Astrocyte (in vitro differentiated cells and primary cell): ENCODE results near the gene METTL23. TPM values are rescaled to one million over a fixed set of nuclear protein-coding genes. Genes with fewer than 3 reads are reported as not detected.

ENCODE experiments used
- DNase-seq: peaks from one replicate; pipeline ENCODE4 v3.0.0-alpha.2; 2010; ENCODE audit warnings: low read depth
- FAIRE-seq: peaks from 2 replicates; lab custom pipeline; 2011; peaks lifted over from hg19 to GRCh38; lab: Jason Lieb, UNC
- H2AFZ ChIP-seq: 2 replicates; pipeline ENCODE4 v1.6.0; 2012; ENCODE audit warnings: low read depth, low read length, inconsistent platforms
- H3K27ac ChIP-seq: 2 replicates; pipeline ENCODE4 v1.5.1; 2011; ENCODE audit warnings: low read depth, low read length, inconsistent platforms
- H3K27me3 ChIP-seq: 2 replicates; pipeline ENCODE4 v1.6.0; 2011; ENCODE audit warnings: low read length, inconsistent platforms; ENCODE audit not compliant: insufficient read depth
- H3K36me3 ChIP-seq: 2 replicates; pipeline ENCODE4 v1.5.1; 2011; ENCODE audit warnings: low read length, inconsistent platforms; ENCODE audit not compliant: insufficient read depth
- H3K4me1 ChIP-seq: 2 replicates; pipeline ENCODE4 v1.5.1; 2011; ENCODE audit warnings: low read length, inconsistent platforms; ENCODE audit not compliant: insufficient read depth
- H3K4me2 ChIP-seq: 2 replicates; pipeline ENCODE4 v1.6.0; 2012; ENCODE audit warnings: low read length, inconsistent platforms
- H3K4me3 ChIP-seq: 2 replicates; pipeline ENCODE4 v1.5.1; 2011; ENCODE audit warnings: low read depth, mild to moderate bottlenecking, low read length, inconsistent platforms; ENCODE audit not compliant: insufficient read depth
- H3K79me2 ChIP-seq: 2 replicates; pipeline ENCODE4 v1.6.0; 2012; ENCODE audit warnings: mild to moderate bottlenecking, low read length, inconsistent platforms; ENCODE audit not compliant: insufficient read depth
- H3K9ac ChIP-seq: 2 replicates; pipeline ENCODE4 v1.6.0; 2012; ENCODE audit warnings: mild to moderate bottlenecking, low read length, inconsistent platforms
- H3K9me3 ChIP-seq: 2 replicates; pipeline ENCODE4 v1.5.1; 2012; ENCODE audit warnings: low read depth, mild to moderate bottlenecking, low read length, inconsistent platforms; ENCODE audit not compliant: insufficient read depth
- H4K20me1 ChIP-seq: 2 replicates; pipeline ENCODE4 v1.6.0; 2012; ENCODE audit warnings: low read length, inconsistent platforms; ENCODE audit not compliant: insufficient read depth
- H3K27ac Mint-ChIP-seq: one replicate; pipeline ENCODE4 v1.8.0; 2021; ENCODE audit warnings: mild to moderate bottlenecking, mixed read lengths; ENCODE audit not compliant: unreplicated experiment
- H3K27me3 Mint-ChIP-seq: one replicate; pipeline ENCODE4 v1.8.0; 2021; ENCODE audit warnings: low read depth, mixed read lengths; ENCODE audit not compliant: unreplicated experiment
- H3K36me3 Mint-ChIP-seq: one replicate; pipeline ENCODE4 v1.8.0; 2021; ENCODE audit warnings: low read depth, mixed read lengths; ENCODE audit not compliant: unreplicated experiment
- H3K4me1 Mint-ChIP-seq: one replicate; pipeline ENCODE4 v1.8.0; 2021; ENCODE audit warnings: low read depth, mixed read lengths; ENCODE audit not compliant: unreplicated experiment
- H3K4me3 Mint-ChIP-seq: one replicate; pipeline ENCODE4 v1.8.0; 2021; ENCODE audit warnings: mild to moderate bottlenecking, moderate library complexity, mixed read lengths; ENCODE audit not compliant: unreplicated experiment
- H3K9me3 Mint-ChIP-seq: one replicate; pipeline ENCODE4 v1.8.0; 2021; ENCODE audit warnings: mild to moderate bottlenecking, mixed read lengths; ENCODE audit not compliant: unreplicated experiment
- EZH2 ChIP-seq: IDR thresholded peaks from 2 replicates; pipeline ENCODE4 v1.6.1; 2012; ENCODE audit warnings: mild to moderate bottlenecking, low read length, inconsistent platforms; ENCODE audit not compliant: insufficient read depth
- total RNA-seq: library from RNA; stranded (reverse); gene quantifications from 2 replicates; pipeline ENCODE4 v1.2.1, GENCODE V29; 2021
- TF ChIP-seq, protein P1 (sequence below): IDR thresholded peaks from 2 replicates; pipeline ENCODE4 v1.5.1; 2011; ENCODE audit warnings: low read depth, mild to moderate bottlenecking, inconsistent platforms, low read length, moderate library complexity; ENCODE audit not compliant: insufficient read depth

The METTL23 gene
- total RNA-seq, 1 donor from 2014 or later, result 24.3 TPM

DNA sequence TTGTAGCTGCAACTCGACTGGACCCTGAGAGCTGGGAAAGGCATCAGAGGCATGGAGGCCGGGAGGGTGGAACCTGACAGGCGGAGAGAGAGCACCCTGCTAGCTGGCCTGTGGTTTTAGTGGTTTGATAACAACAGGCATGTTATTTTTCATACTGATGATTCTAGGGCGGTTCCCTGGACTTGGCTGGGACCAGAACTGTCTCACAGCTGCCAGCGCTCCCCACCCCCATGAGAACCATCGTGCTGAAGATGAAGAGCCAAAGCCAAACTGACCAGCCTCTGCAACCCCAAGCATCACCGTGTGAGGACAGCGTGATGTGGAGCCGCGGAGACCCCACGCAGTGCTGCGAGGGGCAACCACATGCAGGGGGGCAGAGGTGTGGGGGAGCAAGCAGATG lies 44.3 kb upstream of the METTL23 start:
- no peak for FAIRE-seq
- Histone ChIP-seq H3K79me2 (peaks cover 17% of the 10 kb centered on the region), H3K4me3 (no peak overlapping the region), H4K20me1 (peaks cover 64% of the 10 kb centered on the region), H3K9ac (no peak overlapping the region), H3K9me3 (no peaks in the 10 kb centered on the region), H3K27me3 (no peaks in the 10 kb centered on the region), H3K4me2 (peak overlapping the region; percentile 25), H3K36me3 (peaks cover 5% of the 10 kb centered on the region), H3K4me1 (peaks cover 19% of the 10 kb centered on the region), H2AFZ (no peak overlapping the region), H3K27ac (no peak overlapping the region)
- peak; percentile 88 for DNase-seq
- peak overlapping the region; percentile 50 for H3K4me3 Mint-ChIP-seq
- TF ChIP-seq, protein P1, sequence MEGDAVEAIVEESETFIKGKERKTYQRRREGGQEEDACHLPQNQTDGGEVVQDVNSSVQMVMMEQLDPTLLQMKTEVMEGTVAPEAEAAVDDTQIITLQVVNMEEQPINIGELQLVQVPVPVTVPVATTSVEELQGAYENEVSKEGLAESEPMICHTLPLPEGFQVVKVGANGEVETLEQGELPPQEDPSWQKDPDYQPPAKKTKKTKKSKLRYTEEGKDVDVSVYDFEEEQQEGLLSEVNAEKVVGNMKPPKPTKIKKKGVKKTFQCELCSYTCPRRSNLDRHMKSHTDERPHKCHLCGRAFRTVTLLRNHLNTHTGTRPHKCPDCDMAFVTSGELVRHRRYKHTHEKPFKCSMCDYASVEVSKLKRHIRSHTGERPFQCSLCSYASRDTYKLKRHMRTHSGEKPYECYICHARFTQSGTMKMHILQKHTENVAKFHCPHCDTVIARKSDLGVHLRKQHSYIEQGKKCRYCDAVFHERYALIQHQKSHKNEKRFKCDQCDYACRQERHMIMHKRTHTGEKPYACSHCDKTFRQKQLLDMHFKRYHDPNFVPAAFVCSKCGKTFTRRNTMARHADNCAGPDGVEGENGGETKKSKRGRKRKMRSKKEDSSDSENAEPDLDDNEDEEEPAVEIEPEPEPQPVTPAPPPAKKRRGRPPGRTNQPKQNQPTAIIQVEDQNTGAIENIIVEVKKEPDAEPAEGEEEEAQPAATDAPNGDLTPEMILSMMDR, result no peak
- no peak for TF ChIP-seq EZH2
- no peaks in the 10 kb centered on the region for H3K9me3 Mint-ChIP-seq
- H3K4me1 Mint-ChIP-seq, result peaks cover 20% of the 10 kb centered on the region
- no peaks in the 10 kb centered on the region for H3K27me3 Mint-ChIP-seq
- H3K27ac Mint-ChIP-seq, result peak overlapping the region; percentile 38
- peaks cover 9% of the 10 kb centered on the region for H3K36me3 Mint-ChIP-seq

DNA sequence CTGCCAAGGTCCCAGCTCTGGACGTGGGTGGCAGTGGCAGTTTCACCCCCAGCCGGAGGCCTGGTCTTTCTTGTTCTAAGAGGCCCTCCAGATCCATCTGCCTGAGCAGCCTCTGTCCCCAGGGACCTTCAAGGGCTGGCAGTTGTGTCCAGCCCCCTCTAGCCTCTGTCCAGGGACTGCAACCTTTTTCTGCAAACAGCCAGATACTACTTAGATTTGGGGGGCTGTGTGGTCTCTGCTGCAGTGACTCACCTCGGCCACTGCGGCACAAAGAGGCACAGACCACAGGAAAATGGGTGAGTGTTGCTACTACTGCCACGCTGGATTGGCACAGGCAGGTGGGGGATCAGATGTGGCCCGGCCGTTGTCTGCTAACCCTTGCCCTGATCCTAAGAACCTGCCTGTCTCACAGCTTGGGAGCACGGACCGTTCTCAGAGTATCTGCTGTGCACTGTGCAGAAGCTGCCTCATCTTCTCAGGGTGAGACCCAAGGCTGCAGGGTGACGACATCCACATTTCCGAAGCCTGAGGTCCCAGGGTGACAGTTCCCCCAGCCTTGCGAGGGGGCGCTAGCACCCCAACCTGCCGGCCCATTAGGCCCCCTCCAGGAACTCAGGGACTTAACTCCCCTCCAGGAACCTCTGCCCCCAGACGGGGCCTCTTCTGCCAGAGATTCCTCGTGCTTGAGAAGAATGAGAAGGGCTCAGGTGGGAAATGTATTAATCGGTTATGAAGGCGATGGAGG lies 43.5 kb upstream of the METTL23 start:
- Histone ChIP-seq H3K36me3 (peaks cover 5% of the 10 kb centered on the region), H4K20me1 (peaks cover 73% of the 10 kb centered on the region), H3K4me2 (no peak overlapping the region), H3K9me3 (no peaks in the 10 kb centered on the region), H3K9ac (no peak overlapping the region), H3K4me1 (peaks cover 23% of the 10 kb centered on the region), H3K4me3 (no peak overlapping the region), H3K79me2 (peaks cover 22% of the 10 kb centered on the region), H3K27me3 (no peaks in the 10 kb centered on the region), H2AFZ (no peak overlapping the region), H3K27ac (no peak overlapping the region)
- no peaks in the 10 kb centered on the region for H3K27me3 Mint-ChIP-seq
- H3K27ac Mint-ChIP-seq, result no peak overlapping the region
- peak overlapping the region; percentile 20 for H3K4me3 Mint-ChIP-seq
- peaks cover 13% of the 10 kb centered on the region for H3K36me3 Mint-ChIP-seq
- H3K9me3 Mint-ChIP-seq, result no peaks in the 10 kb centered on the region
- TF ChIP-seq EZH2, result no peak
- TF ChIP-seq, protein P1, result no peak
- DNase-seq (no peak), FAIRE-seq (no peak)
- peaks cover 25% of the 10 kb centered on the region for H3K4me1 Mint-ChIP-seq
